Chondrocyte (in vitro differentiated cells): ENCODE measurements around the gene HS2ST1. TPM values are rescaled to one million over a fixed set of nuclear protein-coding genes. Genes with fewer than 3 reads are reported as not detected.

Experiments used
- DNase-seq: peaks from one replicate; pipeline ENCODE4 v3.0.0; 2021; ENCODE audit warnings: mixed read lengths, low spot score
- H3K27ac Mint-ChIP-seq: one replicate; pipeline ENCODE4 v1.8.0; 2021; ENCODE audit warnings: mild to moderate bottlenecking, moderate library complexity, mixed read lengths; ENCODE audit not compliant: unreplicated experiment
- H3K27me3 Mint-ChIP-seq: 2 replicates; pipeline ENCODE4 v1.8.0; 2021; ENCODE audit warnings: low read depth, mixed read lengths
- H3K36me3 Mint-ChIP-seq: 2 replicates; pipeline ENCODE4 v1.8.0; 2021; ENCODE audit warnings: low read depth, mixed read lengths
- H3K4me1 Mint-ChIP-seq: 2 replicates; pipeline ENCODE4 v1.8.0; 2021; ENCODE audit warnings: low read depth, mild to moderate bottlenecking, mixed read lengths
- H3K4me3 Mint-ChIP-seq: one replicate; pipeline ENCODE4 v1.8.0; 2021; ENCODE audit warnings: mild to moderate bottlenecking, moderate library complexity, mixed read lengths; ENCODE audit not compliant: unreplicated experiment
- H3K9me3 Mint-ChIP-seq: 2 replicates; pipeline ENCODE4 v1.8.0; 2021; ENCODE audit warnings: low read depth, mixed read lengths
- total RNA-seq: library from RNA; stranded (reverse); gene quantifications from 3 replicates; pipeline ENCODE4 v1.2.1, GENCODE V29; 2021
- TF ChIP-seq, protein P1 (sequence below): fragments of 200-600 bp; sonication (generic); IDR thresholded peaks from 2 replicates; pipeline ENCODE4 v1.5.0; 2021; ENCODE audit warnings: antibody characterized with exemption, mild to moderate bottlenecking, moderate library complexity

The HS2ST1 gene
- total RNA-seq, 1 donor from 2014 or later, result 26.7 TPM

DNA sequence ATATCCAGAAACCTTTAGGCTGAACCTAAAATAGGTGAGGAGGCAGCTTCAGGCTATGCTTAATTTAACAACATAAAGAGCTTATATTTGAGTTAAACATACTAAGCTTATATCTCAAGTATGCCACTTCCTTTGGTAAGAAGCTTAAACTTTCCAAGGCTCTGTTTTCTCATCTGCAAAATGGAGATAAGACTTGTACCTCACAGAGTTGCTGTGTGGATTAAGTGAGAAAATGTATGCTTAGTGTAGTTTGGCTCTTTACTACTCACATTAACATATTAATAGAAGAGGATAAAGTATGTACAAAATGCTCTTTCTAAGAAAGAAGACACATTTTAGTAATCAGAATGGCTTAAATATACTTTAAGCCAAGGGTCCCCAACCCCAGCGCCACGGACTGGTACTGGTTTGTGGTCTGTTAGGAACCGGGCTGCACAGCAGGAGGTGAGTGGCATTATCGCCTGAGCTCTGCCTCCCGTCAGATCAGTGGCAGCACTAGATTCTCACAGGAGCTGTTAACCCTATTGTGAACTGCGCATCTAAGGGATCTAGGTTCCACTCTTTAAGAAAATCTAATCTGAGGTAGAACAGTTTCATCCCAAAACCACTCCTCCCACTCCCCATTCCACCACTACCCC lies 77.2 kb downstream of the HS2ST1 start:
- TF ChIP-seq, protein P1, sequence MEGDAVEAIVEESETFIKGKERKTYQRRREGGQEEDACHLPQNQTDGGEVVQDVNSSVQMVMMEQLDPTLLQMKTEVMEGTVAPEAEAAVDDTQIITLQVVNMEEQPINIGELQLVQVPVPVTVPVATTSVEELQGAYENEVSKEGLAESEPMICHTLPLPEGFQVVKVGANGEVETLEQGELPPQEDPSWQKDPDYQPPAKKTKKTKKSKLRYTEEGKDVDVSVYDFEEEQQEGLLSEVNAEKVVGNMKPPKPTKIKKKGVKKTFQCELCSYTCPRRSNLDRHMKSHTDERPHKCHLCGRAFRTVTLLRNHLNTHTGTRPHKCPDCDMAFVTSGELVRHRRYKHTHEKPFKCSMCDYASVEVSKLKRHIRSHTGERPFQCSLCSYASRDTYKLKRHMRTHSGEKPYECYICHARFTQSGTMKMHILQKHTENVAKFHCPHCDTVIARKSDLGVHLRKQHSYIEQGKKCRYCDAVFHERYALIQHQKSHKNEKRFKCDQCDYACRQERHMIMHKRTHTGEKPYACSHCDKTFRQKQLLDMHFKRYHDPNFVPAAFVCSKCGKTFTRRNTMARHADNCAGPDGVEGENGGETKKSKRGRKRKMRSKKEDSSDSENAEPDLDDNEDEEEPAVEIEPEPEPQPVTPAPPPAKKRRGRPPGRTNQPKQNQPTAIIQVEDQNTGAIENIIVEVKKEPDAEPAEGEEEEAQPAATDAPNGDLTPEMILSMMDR, result no peak
- no peak overlapping the region for H3K27ac Mint-ChIP-seq
- H3K4me3 Mint-ChIP-seq, result no peak overlapping the region
- no peak for DNase-seq
- no peaks in the 10 kb centered on the region for H3K9me3 Mint-ChIP-seq
- H3K4me1 Mint-ChIP-seq, result peaks cover 17% of the 10 kb centered on the region
- no peaks in the 10 kb centered on the region for H3K27me3 Mint-ChIP-seq
- no peaks in the 10 kb centered on the region for H3K36me3 Mint-ChIP-seq

DNA sequence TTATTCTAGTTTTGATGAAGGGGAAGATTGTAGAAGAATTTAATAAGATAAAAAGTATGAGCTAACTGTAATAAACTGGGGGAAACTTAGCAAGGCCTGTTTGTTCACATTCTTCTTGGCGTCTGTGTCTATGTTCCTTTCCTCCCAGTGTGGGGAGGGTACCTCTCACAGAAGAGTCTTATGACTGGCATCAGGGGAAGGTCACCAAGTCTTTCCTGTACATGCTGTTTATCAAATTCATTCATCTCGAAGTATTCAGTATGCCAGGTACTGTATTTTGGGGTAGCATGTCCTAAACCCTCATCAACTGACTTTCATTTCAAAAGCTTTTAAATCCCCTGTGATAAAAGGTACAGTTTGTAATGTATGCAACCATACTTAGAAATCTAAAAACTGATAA lies 78.4 kb downstream of the HS2ST1 start:
- Mint-ChIP-seq H3K9me3 (no peaks in the 10 kb centered on the region), H3K4me3 (no peak overlapping the region), H3K27ac (no peak overlapping the region), H3K27me3 (no peaks in the 10 kb centered on the region), H3K36me3 (no peaks in the 10 kb centered on the region), H3K4me1 (peaks cover 17% of the 10 kb centered on the region)
- TF ChIP-seq, protein P1, result no peak
- DNase-seq, result no peak

DNA sequence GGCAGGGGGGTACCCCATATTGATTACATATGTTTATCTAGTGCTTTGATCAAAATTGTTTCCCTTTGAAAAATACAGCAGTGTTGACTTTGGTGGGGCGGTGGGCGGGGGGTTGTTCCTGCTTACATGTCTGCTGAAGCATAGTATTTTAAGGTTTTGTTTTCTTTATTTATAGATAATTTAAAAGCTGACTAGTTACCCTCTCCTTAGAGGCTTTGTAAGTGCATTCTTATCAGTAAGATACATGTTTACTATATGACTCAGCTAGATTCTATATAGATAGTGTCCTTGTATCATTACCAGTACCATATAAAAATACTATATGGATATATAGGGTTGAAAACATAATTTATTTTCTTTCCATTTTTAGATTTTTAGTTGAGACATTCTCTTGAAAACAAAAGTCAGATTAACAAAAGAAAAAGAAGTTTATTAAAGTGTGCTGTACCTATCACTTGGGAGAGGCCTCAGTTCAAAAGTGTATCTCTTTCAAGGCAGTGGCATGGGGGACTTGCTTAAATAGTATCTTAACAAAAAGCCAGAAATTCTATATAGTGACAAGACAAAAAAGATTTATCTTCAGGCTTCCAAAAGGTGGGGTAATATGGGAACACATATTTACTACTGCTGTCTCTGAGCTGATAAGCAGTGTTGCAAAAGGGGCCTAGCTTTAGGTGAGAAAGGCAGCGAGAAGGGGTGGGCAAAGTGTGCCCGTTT lies 79.0 kb downstream of the HS2ST1 start:
- H3K27me3 Mint-ChIP-seq, result no peaks in the 10 kb centered on the region
- no peaks in the 10 kb centered on the region for H3K36me3 Mint-ChIP-seq
- H3K27ac Mint-ChIP-seq, result no peak overlapping the region
- no peaks in the 10 kb centered on the region for H3K9me3 Mint-ChIP-seq
- peaks cover 17% of the 10 kb centered on the region for H3K4me1 Mint-ChIP-seq
- DNase-seq, result no peak
- H3K4me3 Mint-ChIP-seq, result no peak overlapping the region
- TF ChIP-seq, protein P1, result no peak

DNA sequence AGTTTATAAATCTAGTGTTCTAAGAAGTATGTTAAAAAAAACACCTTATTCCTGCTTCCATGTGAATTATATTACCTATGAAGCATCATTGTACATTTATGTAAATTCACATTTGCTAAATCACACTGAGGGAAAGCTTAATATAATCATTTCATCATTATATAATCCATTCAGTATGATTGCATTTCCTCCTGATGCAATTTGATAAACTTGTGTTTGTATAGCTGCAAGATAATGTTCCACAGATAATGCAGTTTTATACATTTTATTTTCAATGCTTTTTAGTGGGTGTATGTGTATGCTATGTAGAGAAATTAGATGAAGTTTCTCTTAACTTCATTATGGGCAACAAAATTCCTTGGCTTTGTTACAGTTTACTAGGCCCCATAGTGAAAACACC lies 79.6 kb downstream of the HS2ST1 start:
- DNase-seq, result no peak
- Mint-ChIP-seq H3K4me3 (no peak overlapping the region), H3K36me3 (no peaks in the 10 kb centered on the region), H3K9me3 (no peaks in the 10 kb centered on the region), H3K27ac (no peak overlapping the region), H3K27me3 (no peaks in the 10 kb centered on the region), H3K4me1 (peaks cover 17% of the 10 kb centered on the region)
- TF ChIP-seq, protein P1, result no peak

DNA sequence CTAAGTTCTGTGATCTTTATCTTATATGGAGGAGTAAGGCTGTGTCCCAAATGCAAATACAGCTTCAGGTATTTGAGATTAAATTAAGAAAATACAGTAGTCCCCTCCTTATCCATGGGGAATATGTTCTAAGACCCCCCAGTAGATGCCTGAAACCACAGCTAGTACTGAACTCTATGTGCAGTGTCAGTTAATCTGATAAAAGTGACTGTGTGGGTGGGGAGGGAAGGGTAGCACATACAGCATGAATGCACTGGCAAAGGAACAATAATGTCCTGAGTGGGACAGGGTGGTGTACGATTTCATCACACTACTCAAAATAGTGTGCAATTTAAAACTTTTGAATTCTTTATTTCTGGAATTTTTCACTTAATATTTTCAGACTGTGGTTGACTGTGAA lies 83.1 kb downstream of the HS2ST1 start:
- H3K27me3 Mint-ChIP-seq, result no peaks in the 10 kb centered on the region
- no peak overlapping the region for H3K27ac Mint-ChIP-seq
- TF ChIP-seq, protein P1, result no peak
- H3K9me3 Mint-ChIP-seq, result no peaks in the 10 kb centered on the region
- H3K4me3 Mint-ChIP-seq, result no peak overlapping the region
- peaks cover 16% of the 10 kb centered on the region for H3K4me1 Mint-ChIP-seq
- no peaks in the 10 kb centered on the region for H3K36me3 Mint-ChIP-seq
- DNase-seq, result no peak
